A673 (cell line): ENCODE results near the gene SPATS2L. TPM values are rescaled to one million over a fixed set of nuclear protein-coding genes. Genes with fewer than 3 reads are reported as not detected.

Experiments
- BruUV-seq: library from RNA; stranded (reverse); fragments of 400-500 nt; replicated peaks from 2 replicates; lab custom pipeline; 2021; lab: Mats Ljungman, UMichigan
- CTCF ChIA-PET: fragments of 300-600 bp; sonication (Branson Sonifier 250); formaldehyde crosslinking; loops from one replicate; lab custom pipeline; 2022; ENCODE audit warnings: antibody characterized with exemption; lab: Charles Lee
- POLR2A ChIA-PET: fragments of 300-600 bp; sonication (Branson Sonifier 250); formaldehyde crosslinking; loops from one replicate; lab custom pipeline; 2022; ENCODE audit warnings: antibody characterized with exemption; ENCODE audit not compliant: low non-redundant PET; lab: Charles Lee
- DNase-seq: peaks from one replicate; pipeline ENCODE4 v3.0.0-alpha.2; 2015; ENCODE audit warnings: low spot score
- H3K27ac ChIP-seq: fragments of 200-600 bp; sonication (generic); 2 replicates; pipeline ENCODE4 v1.5.1; 2016; ENCODE audit warnings: mixed run types, low read depth, mild to moderate bottlenecking, mixed read lengths, antibody characterized with exemption, low read length; ENCODE audit not compliant: poor library complexity, severe bottlenecking
- H3K27me3 ChIP-seq: fragments of 200-600 bp; sonication (generic); replicated peaks from 2 replicates; pipeline ENCODE4 v1.6.1; 2017; ENCODE audit warnings: mixed run types, low read depth, mild to moderate bottlenecking, mixed read lengths, antibody characterized with exemption, low read length; ENCODE audit not compliant: insufficient read depth, poor library complexity
- H3K36me3 ChIP-seq: fragments of 200-600 bp; sonication (generic); 2 replicates; pipeline ENCODE4 v1.6.1; 2016; ENCODE audit warnings: mixed run types, mild to moderate bottlenecking, mixed read lengths, antibody characterized with exemption, low read length; ENCODE audit not compliant: insufficient read depth, poor library complexity, severe bottlenecking
- H3K4me1 ChIP-seq: fragments of 200-600 bp; sonication (generic); 2 replicates; pipeline ENCODE4 v1.6.1; 2017; ENCODE audit warnings: mixed run types, mild to moderate bottlenecking, mixed read lengths, antibody characterized with exemption, low read length; ENCODE audit not compliant: insufficient read depth, poor library complexity, severe bottlenecking
- H3K4me3 ChIP-seq: fragments of 200-600 bp; sonication (generic); 2 replicates; pipeline ENCODE4 v1.5.1; 2016; ENCODE audit warnings: low read depth, mixed run types, mild to moderate bottlenecking, mixed read lengths, low read length; ENCODE audit not compliant: poor library complexity, severe bottlenecking
- H3K9me3 ChIP-seq: fragments of 200-600 bp; sonication (generic); 2 replicates; pipeline ENCODE4 v1.6.1; 2016; ENCODE audit warnings: mixed run types, low read depth, mild to moderate bottlenecking, mixed read lengths, antibody characterized with exemption, low read length; ENCODE audit not compliant: poor library complexity, severe bottlenecking
- EZH2 ChIP-seq: fragments of 200-600 bp; sonication (generic); IDR thresholded peaks from 2 replicates; pipeline ENCODE4 v1.6.1; 2017; ENCODE audit warnings: borderline replicate concordance, low read depth, mild to moderate bottlenecking, mixed read lengths, antibody characterized with exemption, low read length; ENCODE audit not compliant: poor library complexity, severe bottlenecking
- intact Hi-C: fragments of 100-400 bp; cut with micrococcal nuclease; formaldehyde crosslinking; loops from one replicate; pipeline ENCODE4 v1.10.0; 2022; ENCODE audit not compliant: unreplicated experiment
- total RNA-seq: library from RNA; stranded (reverse); gene quantifications from 2 replicates; pipeline ENCODE4 v1.2.3, GENCODE V29; 2021
- TF ChIP-seq, protein P1 (sequence below): fragments of 300-800, 200-600 bp; sonication (generic); conservative IDR thresholded peaks from 2 replicates; pipeline ENCODE4 v1.5.1; 2017; ENCODE audit warnings: low read depth, mild to moderate bottlenecking, antibody characterized with exemption, low read length, moderate library complexity, mixed read lengths

SPATS2L gene
- total RNA-seq, 1 experiment from 2014 or later: 10.0 TPM

DNA sequence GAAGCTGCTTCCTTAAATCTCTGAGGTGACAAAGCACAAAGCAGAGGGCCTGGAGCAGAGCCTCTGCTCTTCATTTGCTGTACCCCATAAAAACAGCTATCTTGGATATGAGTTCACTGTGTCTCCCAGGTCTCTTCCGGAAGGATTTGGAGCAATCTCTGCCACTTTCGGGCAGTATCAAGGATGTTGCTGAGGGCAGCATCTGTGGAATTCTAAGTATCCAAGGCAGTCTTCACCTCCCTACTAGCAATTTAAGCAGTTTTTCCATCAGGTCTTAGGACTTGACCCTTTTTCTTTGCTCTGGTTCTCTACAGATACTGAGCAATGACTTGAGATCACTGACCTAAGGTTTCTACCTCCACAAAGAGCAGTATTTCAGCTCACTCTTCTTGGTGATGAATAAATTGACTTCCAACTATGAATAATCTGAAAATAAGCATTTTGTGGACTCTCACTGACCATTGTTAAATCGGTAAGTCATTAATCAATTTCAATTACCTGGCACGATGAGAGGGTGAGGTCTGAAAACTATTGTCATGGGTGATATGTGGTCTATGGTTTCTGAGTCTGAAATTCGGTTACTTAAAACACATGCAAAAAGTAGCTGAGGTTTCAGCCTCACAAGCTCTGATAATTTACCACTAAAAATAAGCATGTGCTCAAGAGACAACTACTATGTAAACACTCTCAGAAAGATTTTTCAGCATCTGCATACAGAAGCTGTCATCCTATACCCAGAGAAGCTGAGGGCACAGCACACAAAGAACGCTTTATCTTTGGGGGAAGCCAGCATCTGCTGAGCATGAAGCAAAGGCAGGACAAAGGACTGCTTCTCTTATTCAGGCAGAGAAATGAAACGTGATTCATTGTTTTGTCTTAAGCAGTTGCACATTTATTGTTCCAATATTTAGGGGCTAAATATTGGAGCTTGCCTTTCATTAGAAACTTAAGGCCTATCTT lies 32.1 kb upstream of the SPATS2L start:
- no peak for DNase-seq
- H3K4me1 ChIP-seq: no peaks in the 10 kb centered on the region
- intact Hi-C loops: loop anchor here (10.0 kb wide), 1 partner anchor 460 kb away; no protein-coding TSS in a partner anchor
- ChIA-PET CTCF (no interaction called here), POLR2A (no interaction called here)
- no peaks in the 10 kb centered on the region for H3K36me3 ChIP-seq
- no peak overlapping the region for H3K27ac ChIP-seq
- TF ChIP-seq, protein P1, sequence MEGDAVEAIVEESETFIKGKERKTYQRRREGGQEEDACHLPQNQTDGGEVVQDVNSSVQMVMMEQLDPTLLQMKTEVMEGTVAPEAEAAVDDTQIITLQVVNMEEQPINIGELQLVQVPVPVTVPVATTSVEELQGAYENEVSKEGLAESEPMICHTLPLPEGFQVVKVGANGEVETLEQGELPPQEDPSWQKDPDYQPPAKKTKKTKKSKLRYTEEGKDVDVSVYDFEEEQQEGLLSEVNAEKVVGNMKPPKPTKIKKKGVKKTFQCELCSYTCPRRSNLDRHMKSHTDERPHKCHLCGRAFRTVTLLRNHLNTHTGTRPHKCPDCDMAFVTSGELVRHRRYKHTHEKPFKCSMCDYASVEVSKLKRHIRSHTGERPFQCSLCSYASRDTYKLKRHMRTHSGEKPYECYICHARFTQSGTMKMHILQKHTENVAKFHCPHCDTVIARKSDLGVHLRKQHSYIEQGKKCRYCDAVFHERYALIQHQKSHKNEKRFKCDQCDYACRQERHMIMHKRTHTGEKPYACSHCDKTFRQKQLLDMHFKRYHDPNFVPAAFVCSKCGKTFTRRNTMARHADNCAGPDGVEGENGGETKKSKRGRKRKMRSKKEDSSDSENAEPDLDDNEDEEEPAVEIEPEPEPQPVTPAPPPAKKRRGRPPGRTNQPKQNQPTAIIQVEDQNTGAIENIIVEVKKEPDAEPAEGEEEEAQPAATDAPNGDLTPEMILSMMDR: no peak
- no peak for TF ChIP-seq EZH2
- no TSS peak for BruUV-seq
- H3K27me3 ChIP-seq: no peaks in the 10 kb centered on the region
- H3K4me3 ChIP-seq: no peak overlapping the region
- no peaks in the 10 kb centered on the region for H3K9me3 ChIP-seq

DNA sequence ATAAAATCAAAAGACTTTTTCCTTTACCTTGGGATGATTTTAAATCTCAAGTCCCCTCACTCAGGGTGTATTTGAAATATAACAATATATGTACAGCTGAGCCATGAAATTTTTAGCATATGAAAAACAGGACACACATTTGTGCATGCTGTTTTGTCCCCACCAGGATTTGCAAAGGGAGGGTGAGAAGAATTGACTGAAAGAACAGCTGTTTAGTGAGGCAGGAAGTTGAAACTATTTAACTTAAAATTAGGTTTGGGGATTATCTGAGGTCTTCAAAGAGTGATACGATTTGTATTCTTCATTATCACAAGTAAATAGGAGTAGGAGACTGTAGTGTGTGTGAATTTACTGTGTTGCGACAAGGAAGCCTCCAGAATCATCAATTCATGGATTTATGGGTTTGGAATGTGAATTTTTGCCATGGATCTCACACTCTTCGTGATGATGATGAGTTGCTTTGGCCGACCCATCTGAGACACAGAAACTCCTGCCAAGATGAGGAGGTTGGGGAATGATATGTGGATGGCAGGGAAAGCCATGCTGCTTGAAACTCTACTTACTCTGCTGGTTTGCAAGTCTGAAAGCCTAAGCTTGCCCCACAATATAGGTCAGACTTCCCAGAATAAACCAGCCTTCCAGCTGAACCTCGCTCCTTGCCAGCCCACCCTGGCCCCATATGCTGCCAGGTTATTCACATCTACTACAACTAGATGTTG lies 31.0 kb upstream of the SPATS2L start:
- POLR2A ChIA-PET: no interaction called here
- BruUV-seq: no TSS peak
- CTCF ChIA-PET: no interaction called here
- no peak overlapping the region for H3K4me3 ChIP-seq
- no peak overlapping the region for H3K27ac ChIP-seq
- no peaks in the 10 kb centered on the region for H3K36me3 ChIP-seq
- TF ChIP-seq, protein P1: no peak
- no peak for TF ChIP-seq EZH2
- no peaks in the 10 kb centered on the region for H3K9me3 ChIP-seq
- DNase-seq: no peak
- H3K4me1 ChIP-seq: no peaks in the 10 kb centered on the region
- intact Hi-C loops: loop anchor here (10.0 kb wide), 1 partner anchor 459 kb away; no protein-coding TSS in a partner anchor
- H3K27me3 ChIP-seq: no peaks in the 10 kb centered on the region

DNA sequence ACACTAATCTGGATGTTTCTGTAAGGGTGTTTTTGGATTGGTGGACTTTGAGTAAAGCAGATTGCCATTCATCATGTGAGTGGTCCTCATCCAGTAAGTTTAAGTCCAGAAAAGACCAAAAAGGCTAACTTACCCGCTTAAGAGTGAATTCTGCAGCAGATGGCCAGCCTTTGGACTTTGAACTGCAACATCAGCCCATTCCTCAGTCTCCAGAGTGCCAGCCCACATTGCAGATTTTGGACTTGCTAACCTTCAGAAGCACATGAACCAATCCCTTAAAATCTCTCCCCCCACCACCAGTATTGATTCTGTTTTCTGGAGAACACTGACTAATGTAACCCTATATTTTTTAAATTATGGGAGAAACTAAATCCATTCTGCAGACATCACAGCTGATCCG lies 30.0 kb upstream of the SPATS2L start:
- no peaks in the 10 kb centered on the region for H3K36me3 ChIP-seq
- H3K27me3 ChIP-seq: peaks cover 5% of the 10 kb centered on the region
- no peaks in the 10 kb centered on the region for H3K4me1 ChIP-seq
- DNase-seq: no peak
- no peak overlapping the region for H3K4me3 ChIP-seq
- TF ChIP-seq, protein P1: no peak
- ChIA-PET POLR2A (no interaction called here), CTCF (no interaction called here)
- no peak overlapping the region for H3K27ac ChIP-seq
- no TSS peak for BruUV-seq
- intact Hi-C loops: loop anchor here (10.0 kb wide), 1 partner anchor 458 kb away; no protein-coding TSS in a partner anchor
- H3K9me3 ChIP-seq: no peaks in the 10 kb centered on the region
